Lower leg skin (tissue), 4 donors: ENCODE measurements around the gene AHRR. TPM values are rescaled to one million over a fixed set of nuclear protein-coding genes. Genes with fewer than 3 reads are reported as not detected.

Experiments used
- DNase-seq, 2 donors: peaks; one replicate each; pipeline ENCODE4 v3.0.0-alpha.2; 2019; ENCODE audit warnings: low spot score in 2 of 2
- H3K4me3 ChIP-seq: fragments of 200-600 bp; sonication (generic); 2 replicates; pipeline ENCODE4 v1.5.1; 2017; ENCODE audit warnings: mild to moderate bottlenecking, low read depth; ENCODE audit not compliant: poor library complexity, severe bottlenecking
- CTCF ChIP-seq, 3 donors: fragments of 450-650 bp; IDR thresholded peaks; one replicate each; pipeline ENCODE4 v1.5.1; 2016; ENCODE audit warnings: antibody characterized with exemption in 3 of 3, mild to moderate bottlenecking in 3 of 3, moderate library complexity in 2 of 3
- POLR2A ChIP-seq, 2 donors: fragments of 450-650 bp; IDR thresholded peaks; one replicate each; pipeline ENCODE4 v1.6.1; 2016 to 2017; ENCODE audit warnings: antibody characterized with exemption in 2 of 2, mild to moderate bottlenecking in 1 of 2, moderate library complexity in 1 of 2
- WGBS, 2 donors: methylation state at CpG; one replicate each; pipeline ENCODE4 v1.1.5; 2018; 5-methylcytosine and 5-hydroxymethylcytosine counted together
- intact Hi-C: fragments of 100-400 bp; cut with DNase I; formaldehyde crosslinking; loops from one replicate; pipeline ENCODE4 v1.15.0; 2023; ENCODE audit warnings: low total_unique reads
- total RNA-seq, 4 donors: library from RNA; depleted of rRNA; stranded (reverse); fragments of >200 nt; gene quantifications; one replicate each; pipeline ENCODE4 v1.1.0, GENCODE V29; 2016

Gene AHRR
- total RNA-seq, 4 donors from 2014 or later, result 3.6 to 19.6 (median 6.0) TPM

DNA sequence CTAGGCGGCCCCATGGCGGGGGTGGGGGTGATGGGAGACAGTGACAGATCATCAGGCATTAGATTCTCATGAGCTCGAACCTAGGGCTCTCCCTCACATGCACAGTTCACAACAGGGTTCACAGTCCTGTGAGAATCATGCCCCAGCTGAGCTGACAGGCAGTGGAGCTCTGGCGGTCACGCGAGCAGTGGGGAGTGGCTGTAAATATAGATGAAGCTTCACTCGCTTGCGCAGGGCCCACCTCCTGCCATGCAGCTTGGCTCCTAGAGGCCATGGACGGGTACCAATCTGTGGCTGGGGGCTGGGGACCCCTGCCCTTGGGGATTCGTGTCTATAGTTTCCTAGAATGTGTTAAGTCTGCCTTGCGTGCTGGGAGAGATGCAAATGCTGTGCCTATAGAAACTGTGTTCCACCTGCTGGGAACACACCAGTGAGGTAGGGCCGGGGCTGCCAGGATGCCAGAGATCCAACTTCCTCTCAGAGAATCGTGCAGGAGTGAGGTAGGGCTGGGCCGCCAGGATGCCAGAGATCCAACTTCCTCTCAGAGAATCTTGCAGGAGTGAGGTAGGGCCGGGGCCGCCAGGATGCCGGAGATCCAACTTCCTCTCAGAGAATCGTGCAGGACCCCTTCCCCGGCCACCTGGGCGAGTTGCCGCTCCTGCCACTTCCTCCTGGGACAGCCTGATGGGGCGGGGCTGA is 107.4 kb downstream of the AHRR start:
- H3K4me3 ChIP-seq, result no peak overlapping the region
- intact Hi-C loops, result no loop called here
- WGBS, 2 donors, result 85 to 92% methylated on average over 14 to 15 of the region's 22 CpGs
- TF ChIP-seq CTCF (IDR thresholded peaks at IDR 0.05) (no peak), POLR2A (IDR thresholded peaks at IDR 0.05) (no peak)
- peak in 1 of 2 donors; percentile 80 for DNase-seq

DNA sequence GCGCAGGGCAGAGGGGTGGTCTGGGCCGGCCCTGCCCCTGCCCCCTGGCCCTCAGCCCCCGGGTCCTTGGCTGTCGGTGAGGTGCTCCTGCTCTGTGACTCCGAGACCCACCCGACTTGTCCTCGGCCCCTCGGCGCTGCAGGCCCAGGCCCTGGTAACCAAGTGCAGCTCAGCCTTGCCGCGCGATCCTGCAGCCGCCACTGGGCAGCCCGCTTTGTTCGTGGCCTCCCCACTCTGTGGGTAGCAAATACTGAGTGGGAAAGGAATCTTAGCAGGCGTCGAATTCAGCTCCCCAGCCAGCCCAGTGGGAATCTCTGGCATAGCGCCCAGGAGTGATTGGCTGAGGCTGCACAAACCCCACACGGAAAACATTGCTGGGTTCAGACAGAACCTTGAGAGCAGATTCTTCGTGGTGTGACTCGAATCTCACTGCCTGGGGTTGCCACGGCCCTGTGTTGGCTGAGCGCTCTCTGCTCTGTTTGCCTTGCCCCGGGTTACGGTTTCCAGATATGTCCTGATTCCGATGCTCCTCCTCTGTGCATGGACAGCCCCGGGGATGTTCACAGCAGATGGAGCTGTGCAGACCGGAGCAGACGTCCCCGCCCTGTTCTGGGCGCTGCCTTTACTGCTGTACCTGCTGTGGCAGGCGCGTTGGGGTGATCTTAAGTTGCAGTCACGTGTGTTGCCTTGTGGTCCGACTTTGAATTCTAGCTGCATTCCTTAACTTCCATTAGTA is 108.1 kb downstream of the AHRR start:
- 25 to 28% methylated on average over 20 to 25 of the region's 35 CpGs for WGBS, 2 donors
- DNase-seq, result peak; percentile 43 to 87
- H3K4me3 ChIP-seq, result no peak overlapping the region
- TF ChIP-seq POLR2A (IDR thresholded peaks at IDR 0.05) (no peak), CTCF (IDR thresholded peaks at IDR 0.05) (no peak)
- intact Hi-C loops, result loop anchor here (10.0 kb wide), 1 partner anchor 475 kb away; no protein-coding TSS in a partner anchor

DNA sequence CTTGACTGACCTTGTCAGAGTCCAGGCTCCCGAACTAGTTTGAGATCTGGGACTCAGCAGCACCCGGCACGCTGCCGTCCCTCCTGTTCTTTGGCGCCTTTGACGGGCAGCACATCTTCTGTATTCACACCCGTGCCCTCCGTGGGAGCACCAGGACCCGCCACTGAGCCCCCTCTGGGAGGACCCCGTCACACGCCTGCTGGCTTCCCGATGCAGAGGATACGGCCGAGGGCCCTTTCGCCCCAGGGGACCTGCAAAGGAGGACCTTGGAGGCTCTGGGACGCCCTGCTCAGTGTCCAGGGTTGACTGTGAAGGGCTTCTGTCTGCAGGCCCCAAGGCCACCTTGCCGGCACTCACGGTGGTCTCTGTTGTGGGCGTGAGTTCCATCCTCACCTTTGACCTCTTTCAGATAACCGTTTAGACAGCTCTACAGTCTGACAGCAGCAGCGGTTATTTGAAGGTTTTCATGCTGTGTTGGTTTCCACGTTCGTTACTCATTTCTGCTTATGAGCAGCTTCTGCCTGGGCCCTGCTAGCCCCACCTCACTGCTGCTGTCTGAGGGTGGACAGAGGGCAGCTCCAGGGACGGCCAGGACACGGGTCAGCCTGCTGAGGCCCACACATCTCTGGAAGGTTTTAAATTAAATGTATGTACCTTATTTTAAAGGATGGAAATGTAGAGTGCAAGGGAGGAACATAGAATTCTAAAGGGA is 108.9 kb downstream of the AHRR start:
- intact Hi-C loops, result loop anchor here (10.0 kb wide), 1 partner anchor 474 kb away; no protein-coding TSS in a partner anchor
- H3K4me3 ChIP-seq, result no peak overlapping the region
- WGBS, 2 donors, result 75 to 80% methylated on average over 25 of the region's 25 CpGs
- DNase-seq, result peak in 1 of 2 donors; percentile 85
- TF ChIP-seq POLR2A (IDR thresholded peaks at IDR 0.05), result no peak
- TF ChIP-seq CTCF (IDR thresholded peaks at IDR 0.05), result no peak

DNA sequence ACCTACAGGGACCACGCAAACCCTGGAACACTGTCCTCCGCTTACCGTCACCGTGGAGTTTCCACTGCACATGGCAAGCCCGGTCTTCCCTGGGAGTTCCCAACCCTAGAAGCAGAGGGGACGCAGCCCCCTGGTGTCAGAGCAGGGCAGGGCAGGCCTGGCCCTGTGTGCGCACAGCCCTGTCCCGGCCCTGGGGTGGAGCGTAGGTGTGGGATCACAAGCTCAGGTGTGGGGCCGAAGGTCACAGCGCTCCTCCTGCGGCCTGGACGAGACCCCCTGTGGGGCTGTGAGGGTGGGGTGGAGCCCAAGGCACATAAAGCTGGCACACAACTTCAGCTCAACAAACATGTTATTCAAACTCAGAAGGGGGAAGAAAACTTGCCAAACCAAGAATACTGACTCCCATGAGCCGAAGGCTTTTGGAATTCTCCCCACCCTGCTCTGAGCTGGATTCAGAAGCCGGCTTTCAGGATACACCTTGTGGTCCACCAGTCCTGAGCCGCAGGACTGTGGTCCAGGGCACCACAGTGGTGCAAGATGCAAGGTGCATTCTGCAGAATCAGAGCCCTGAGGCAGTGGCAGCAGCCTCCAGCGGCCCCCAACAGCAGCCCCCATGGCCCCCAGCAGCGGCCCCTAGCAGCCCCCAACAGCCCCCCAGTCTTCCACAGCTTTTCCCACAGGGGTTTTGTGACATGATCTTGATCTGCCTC is 109.6 kb downstream of the AHRR start:
- DNase-seq, result peak in 1 of 2 donors; percentile 88
- no peak overlapping the region for H3K4me3 ChIP-seq
- 46 to 53% methylated on average over 16 of the region's 18 CpGs for WGBS, 2 donors
- TF ChIP-seq CTCF (IDR thresholded peaks at IDR 0.05), result no peak
- TF ChIP-seq POLR2A (IDR thresholded peaks at IDR 0.05), result no peak
- intact Hi-C loops, result loop anchor here (10.0 kb wide), 1 partner anchor 474 kb away; no protein-coding TSS in a partner anchor

DNA sequence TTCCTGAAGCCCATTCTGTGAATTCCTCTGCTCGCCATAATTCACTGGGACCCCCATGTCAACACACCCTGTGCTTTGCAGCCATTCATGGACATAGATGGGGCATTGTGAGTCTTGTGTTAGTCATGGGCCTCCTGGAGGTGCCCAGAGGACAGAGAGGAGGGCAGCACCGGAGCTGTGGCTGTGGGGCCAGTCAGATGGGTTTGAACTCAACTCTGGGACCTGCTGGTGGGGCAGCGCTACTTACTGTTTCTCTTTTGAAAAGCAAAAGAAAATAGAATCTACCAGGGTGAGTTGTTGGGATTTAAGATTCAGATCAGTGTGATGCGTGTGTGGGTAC is 110.2 kb downstream of the AHRR start:
- DNase-seq, result no peak
- intact Hi-C loops, result loop anchor here (10.0 kb wide), 1 partner anchor 473 kb away; no protein-coding TSS in a partner anchor
- TF ChIP-seq POLR2A (IDR thresholded peaks at IDR 0.05) (no peak), CTCF (IDR thresholded peaks at IDR 0.05) (no peak)
- 90 to 94% methylated on average over 4 of the region's 4 CpGs for WGBS, 2 donors
- H3K4me3 ChIP-seq, result no peak overlapping the region
